Measurements from ENCODE around the gene POLK. TPM values are rescaled to one million over a fixed set of nuclear protein-coding genes. Genes with fewer than 3 reads are reported as not detected.

POLK gene
- total RNA-seq, 1 experiment from 2014 or later, result 9.0 TPM

GRCh38 chr5:75546830-75547229, 35.1 kb downstream of the POLK start:
- H3K36me3 ChIP-seq (ENCODE audit: low read depth, low read length), result no peaks in the 10 kb centered on the region; the same call in none of the 2 replicates
- no peaks in the 10 kb centered on the region for H3F3A ChIP-seq (ENCODE audit: low read length, unreplicated experiment)
- ChIA-PET CTCF (no interaction called here), POLR2A (ENCODE audit: unreplicated experiment) (no interaction called here)
- no peak for ATAC-seq
- H3K9ac ChIP-seq (ENCODE audit: low read length), result no peak overlapping the region
- H4K20me1 ChIP-seq (ENCODE audit: low read length), result no peaks in the 10 kb centered on the region
- no peak overlapping the region for H3K27ac ChIP-seq (ENCODE audit: low read length)
- BruUV-seq (replicated peaks), result no TSS peak
- no peak for TF ChIP-seq EZH2 (IDR thresholded peaks at IDR 0.05; ENCODE audit: low read length, unreplicated experiment)
- no peak for TF ChIP-seq EZH2phosphoT487 (IDR thresholded peaks at IDR 0.05; ENCODE audit: borderline replicate concordance, low read length)
- TF ChIP-seq CTCF (conservative IDR thresholded peaks at IDR 0.05; ENCODE audit: low read depth, low read length), result no peak
- intact Hi-C loops (cut with micrococcal nuclease), result no loop called here
- H3K27me3 ChIP-seq (ENCODE audit: low read length), result no peaks in the 10 kb centered on the region
- H3K79me2 ChIP-seq (ENCODE audit: low read length), result no peaks in the 10 kb centered on the region
- H3K9me3 ChIP-seq (ENCODE audit: low read length), result no peaks in the 10 kb centered on the region
- DNase-seq, result no peak
- peaks cover 8% of the 10 kb centered on the region for H3K4me1 ChIP-seq (ENCODE audit: insufficient read depth, low read length)
- H3K4me3 ChIP-seq (ENCODE audit: low read length), result no peak overlapping the region
- H2AFZ ChIP-seq (ENCODE audit: low read length), result no peak overlapping the region
- no peaks in the 10 kb centered on the region for H3K9me2 ChIP-seq (replicated peaks; ENCODE audit: low read length)
- H3K4me2 ChIP-seq (ENCODE audit: low read length), result no peak overlapping the region

- no peak for DNase-seq
- H3K9me2 ChIP-seq (replicated peaks; ENCODE audit: low read length), result no peaks in the 10 kb centered on the region
- ATAC-seq, result no peak
- no peaks in the 10 kb centered on the region for H4K20me1 ChIP-seq (ENCODE audit: low read length)
- POLR2A ChIA-PET (ENCODE audit: unreplicated experiment), result no interaction called here
- peaks cover 10% of the 10 kb centered on the region for H3K4me1 ChIP-seq (ENCODE audit: insufficient read depth, low read length)
- H3K9ac ChIP-seq (ENCODE audit: low read length), result no peak overlapping the region
- no TSS peak for BruUV-seq (replicated peaks)
- H3K27ac ChIP-seq (ENCODE audit: low read length), result no peak overlapping the region
- CTCF ChIA-PET, result no interaction called here
- H3K36me3 ChIP-seq (ENCODE audit: low read depth, low read length), result peaks cover 3% of the 10 kb centered on the region
- no peaks in the 10 kb centered on the region for H3F3A ChIP-seq (ENCODE audit: low read length, unreplicated experiment)
- H3K4me3 ChIP-seq (ENCODE audit: low read length), result no peak overlapping the region
- no peaks in the 10 kb centered on the region for H3K9me3 ChIP-seq (ENCODE audit: low read length)
- H3K4me2 ChIP-seq (ENCODE audit: low read length), result no peak overlapping the region
- no peak for TF ChIP-seq EZH2phosphoT487 (IDR thresholded peaks at IDR 0.05; ENCODE audit: borderline replicate concordance, low read length)
- no peak for TF ChIP-seq EZH2 (IDR thresholded peaks at IDR 0.05; ENCODE audit: low read length, unreplicated experiment)
- TF ChIP-seq CTCF (conservative IDR thresholded peaks at IDR 0.05; ENCODE audit: low read depth, low read length), result no peak
- H3K27me3 ChIP-seq (ENCODE audit: low read length), result no peaks in the 10 kb centered on the region
- intact Hi-C loops (cut with micrococcal nuclease), result no loop called here
- H2AFZ ChIP-seq (ENCODE audit: low read length), result no peak overlapping the region
- H3K79me2 ChIP-seq (ENCODE audit: low read length), result no peaks in the 10 kb centered on the region
These were observed 36.1 kb downstream of the POLK start for GRCh38 chr5:75547812-75548211.

GRCh38 chr5:75550597-75550996, 38.9 kb downstream of the POLK start:
- intact Hi-C loops (cut with micrococcal nuclease), result no loop called here
- Histone ChIP-seq H3K4me1 (ENCODE audit: insufficient read depth, low read length) (peaks cover 10% of the 10 kb centered on the region), H3K4me3 (ENCODE audit: low read length) (no peak overlapping the region), H3K79me2 (ENCODE audit: low read length) (no peaks in the 10 kb centered on the region), H2AFZ (ENCODE audit: low read length) (no peak overlapping the region), H3K27ac (ENCODE audit: low read length) (no peak overlapping the region), H3K4me2 (ENCODE audit: low read length) (no peak overlapping the region), H3K9me3 (ENCODE audit: low read length) (no peaks in the 10 kb centered on the region), H4K20me1 (ENCODE audit: low read length) (no peaks in the 10 kb centered on the region), H3F3A (ENCODE audit: low read length, unreplicated experiment) (no peaks in the 10 kb centered on the region), H3K27me3 (ENCODE audit: low read length) (no peaks in the 10 kb centered on the region), H3K9me2 (replicated peaks; ENCODE audit: low read length) (no peaks in the 10 kb centered on the region), H3K36me3 (ENCODE audit: low read depth, low read length) (peaks cover 11% of the 10 kb centered on the region), H3K9ac (ENCODE audit: low read length) (no peak overlapping the region)
- no peak for ATAC-seq
- ChIA-PET CTCF (no interaction called here), POLR2A (ENCODE audit: unreplicated experiment) (interaction anchor here (0.7 kb wide), 1 partner anchor 109 kb away, joined by 3 read pairs; no protein-coding TSS in a partner anchor)
- no TSS peak for BruUV-seq (replicated peaks)
- TF ChIP-seq EZH2phosphoT487 (IDR thresholded peaks at IDR 0.05; ENCODE audit: borderline replicate concordance, low read length) (no peak), EZH2 (IDR thresholded peaks at IDR 0.05; ENCODE audit: low read length, unreplicated experiment) (no peak), CTCF (conservative IDR thresholded peaks at IDR 0.05; ENCODE audit: low read depth, low read length) (no peak)
- no peak for DNase-seq
